ENCODE results near the gene TADA2A. TPM values are rescaled to one million over a fixed set of nuclear protein-coding genes. Genes with fewer than 3 reads are reported as not detected.
"Not testable (repeated sequence)": the region's sequence is repeated elsewhere in the genome, so short reads cannot be mapped to it uniquely, and the experiment has no call there.

Gene TADA2A
- total RNA-seq, 1 experiment from 2014 or later, result 15.4 TPM

GRCh38 chr17:37399265-37399803 is 7.4 kb upstream of the TADA2A start:
- DNase-seq (ENCODE audit: low spot score), result no peak

DNA sequence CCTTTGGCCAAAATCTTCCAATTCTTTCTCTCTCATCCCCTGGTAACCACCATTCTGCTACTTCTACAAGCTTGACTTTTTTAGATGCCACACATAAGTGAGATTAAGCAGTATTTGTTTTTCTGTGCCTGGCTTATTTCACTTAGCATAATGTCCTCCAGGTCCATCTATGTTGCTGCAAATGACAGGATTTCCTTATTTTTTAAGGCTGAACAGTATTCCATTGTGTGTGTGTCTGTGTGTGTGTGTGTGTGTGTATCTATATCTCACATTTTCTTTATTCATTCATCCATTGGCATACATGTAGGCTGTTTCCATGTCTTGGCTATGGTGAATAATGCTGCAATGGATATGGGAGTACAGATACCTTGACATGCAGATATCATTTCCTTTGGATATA is 6.2 kb upstream of the TADA2A start:
- no peak for DNase-seq (ENCODE audit: low spot score)

- DNase-seq (ENCODE audit: low spot score), result not testable (repeated sequence)
These were observed 1.2 kb upstream of the TADA2A start for GRCh38 chr17:37405522-37405921.

- DNase-seq (ENCODE audit: low spot score), result no peak
These were observed 591 bp upstream of the TADA2A start for GRCh38 chr17:37405955-37406634.

DNA sequence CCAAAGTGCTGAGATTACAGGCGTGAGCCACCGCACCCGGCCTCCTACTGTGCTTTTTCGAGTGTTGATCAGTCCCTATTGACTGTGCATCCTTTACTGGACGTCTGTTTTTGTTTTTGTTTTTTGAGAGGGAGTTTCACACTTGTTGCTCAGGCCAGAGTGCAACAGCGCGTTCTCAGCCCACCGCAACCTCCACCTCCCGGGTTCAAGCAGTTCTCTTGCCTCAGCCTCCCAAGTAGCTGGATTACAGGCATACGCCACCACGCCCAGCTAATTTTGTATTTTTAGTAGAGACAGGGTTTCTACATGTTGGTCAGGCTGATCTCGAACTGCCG is 1.4 kb downstream of the TADA2A start:
- not testable (repeated sequence) for DNase-seq (ENCODE audit: low spot score)

GRCh38 chr17:37410357-37410756 is 3.7 kb downstream of the TADA2A start:
- no peak for DNase-seq (ENCODE audit: low spot score)

GRCh38 chr17:37413875-37414519 is 7.3 kb downstream of the TADA2A start:
- no peak for DNase-seq (ENCODE audit: low spot score)

DNA sequence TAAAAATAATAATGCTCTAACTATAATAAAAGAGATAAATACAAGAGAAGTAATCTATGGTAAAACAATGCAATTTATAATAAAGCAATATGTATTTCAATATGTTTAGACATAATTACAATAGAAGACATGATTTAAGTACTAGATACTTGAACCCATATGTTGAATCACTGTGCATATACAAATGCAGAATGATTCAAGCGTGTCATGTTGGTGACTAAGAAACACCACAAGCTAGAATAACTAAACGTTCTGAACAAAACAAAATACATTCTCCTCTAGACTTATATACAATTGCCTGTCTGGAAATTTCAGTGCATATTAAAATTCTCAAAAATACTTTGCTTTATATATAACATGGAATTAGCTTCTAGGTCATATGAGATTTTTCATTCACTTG is 11.2 kb downstream of the TADA2A start:
- no peak for DNase-seq (ENCODE audit: low spot score)

DNA sequence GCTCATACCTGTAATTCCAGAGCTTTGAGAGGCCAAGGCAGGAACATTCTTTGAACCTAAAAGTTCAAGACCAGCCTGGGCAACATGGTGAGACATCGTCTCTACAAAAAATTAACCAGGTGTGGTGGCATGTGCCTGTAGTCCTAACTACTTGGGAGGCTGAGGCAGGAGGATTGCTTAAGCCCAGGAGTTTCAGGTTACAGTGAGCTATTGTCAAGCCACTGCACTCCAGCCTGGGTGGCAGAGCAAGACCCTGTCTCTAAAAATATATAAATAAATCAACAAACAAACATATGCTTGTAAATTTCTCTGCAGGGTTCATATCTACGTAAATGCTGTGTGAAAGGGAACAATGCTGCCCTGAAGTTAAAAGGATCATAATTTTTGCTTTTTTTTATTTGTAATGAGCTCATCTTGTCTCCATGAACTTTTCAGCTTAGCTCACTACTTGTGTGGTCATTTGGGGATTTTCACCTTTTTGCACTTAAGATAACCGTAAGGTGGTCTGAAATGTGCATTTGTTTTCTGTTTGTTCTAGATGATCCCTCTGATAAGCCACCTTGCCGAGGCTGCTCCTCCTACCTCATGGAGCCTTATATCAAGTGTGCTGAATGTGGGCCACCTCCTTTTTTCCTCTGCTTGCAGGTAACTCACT is 16.4 kb downstream of the TADA2A start:
- no peak for DNase-seq (ENCODE audit: low spot score)

GRCh38 chr17:37425268-37425667 is 18.6 kb downstream of the TADA2A start:
- no peak for DNase-seq (ENCODE audit: low spot score)

DNA sequence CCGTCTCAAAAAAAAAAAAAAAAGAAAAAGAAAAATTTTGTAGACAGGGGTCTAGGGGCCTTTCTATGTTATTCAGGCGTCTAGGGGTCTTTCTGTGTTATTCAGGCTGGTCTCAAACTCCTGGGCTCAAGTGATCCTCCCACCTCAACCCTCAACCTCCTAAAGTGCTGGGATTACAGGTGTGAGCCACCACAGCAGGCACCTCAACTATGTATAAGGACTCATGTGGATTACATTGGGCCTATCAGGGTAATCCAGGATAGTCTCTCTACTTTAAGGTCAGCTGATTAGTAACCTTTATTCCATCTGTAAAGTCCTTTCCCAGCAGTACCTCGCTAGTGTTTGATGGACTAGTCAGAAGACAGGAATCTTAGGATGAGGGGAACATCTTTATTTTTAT is 22.4 kb downstream of the TADA2A start:
- no peak for DNase-seq (ENCODE audit: low spot score)

GRCh38 chr17:37429453-37429852 is 22.8 kb downstream of the TADA2A start:
- no peak for DNase-seq (ENCODE audit: low spot score)

- DNase-seq (ENCODE audit: low spot score), result no peak
These were observed 23.5 kb downstream of the TADA2A start for GRCh38 chr17:37430051-37430627.

DNA sequence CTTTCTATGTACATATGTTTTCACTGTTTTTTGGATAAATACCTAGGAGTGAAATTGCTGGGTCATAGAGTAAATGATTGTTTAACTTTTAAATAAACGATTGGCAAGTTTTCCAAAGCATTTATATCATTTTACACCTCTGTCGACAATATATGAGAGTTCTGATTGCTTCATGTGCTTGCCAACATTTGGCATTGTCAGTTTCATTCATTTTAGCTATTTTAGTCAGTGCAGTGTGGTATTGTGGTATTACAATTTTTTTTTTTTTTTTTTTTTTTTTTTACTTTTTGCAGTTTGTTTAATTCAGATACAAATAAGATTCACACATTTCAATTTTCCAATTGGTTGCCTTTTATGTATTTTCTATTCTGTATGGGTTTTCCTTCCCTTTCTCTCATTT is 26.0 kb downstream of the TADA2A start:
- DNase-seq (ENCODE audit: low spot score), result no peak

- no peak for DNase-seq (ENCODE audit: low spot score)
These were observed 31.5 kb downstream of the TADA2A start for GRCh38 chr17:37438141-37438540.

DNA sequence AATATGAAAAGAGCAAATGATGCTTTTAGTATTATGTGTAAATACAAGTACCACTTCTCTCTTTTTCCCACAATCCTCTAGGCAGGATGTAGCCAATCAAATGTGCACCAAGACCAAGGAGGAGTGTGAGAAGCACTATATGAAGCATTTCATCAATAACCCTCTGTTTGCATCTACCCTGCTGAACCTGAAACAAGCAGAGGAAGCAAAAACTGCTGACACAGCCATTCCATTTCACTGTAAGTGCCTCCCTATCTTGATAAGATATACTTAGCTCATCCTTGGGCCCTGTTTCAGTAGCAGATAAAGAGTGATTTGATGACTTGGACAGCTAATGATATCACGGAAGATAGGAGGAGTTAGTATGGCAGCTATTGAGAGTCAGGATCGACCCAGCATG is 33.7 kb downstream of the TADA2A start:
- no peak for DNase-seq (ENCODE audit: low spot score)

DNA sequence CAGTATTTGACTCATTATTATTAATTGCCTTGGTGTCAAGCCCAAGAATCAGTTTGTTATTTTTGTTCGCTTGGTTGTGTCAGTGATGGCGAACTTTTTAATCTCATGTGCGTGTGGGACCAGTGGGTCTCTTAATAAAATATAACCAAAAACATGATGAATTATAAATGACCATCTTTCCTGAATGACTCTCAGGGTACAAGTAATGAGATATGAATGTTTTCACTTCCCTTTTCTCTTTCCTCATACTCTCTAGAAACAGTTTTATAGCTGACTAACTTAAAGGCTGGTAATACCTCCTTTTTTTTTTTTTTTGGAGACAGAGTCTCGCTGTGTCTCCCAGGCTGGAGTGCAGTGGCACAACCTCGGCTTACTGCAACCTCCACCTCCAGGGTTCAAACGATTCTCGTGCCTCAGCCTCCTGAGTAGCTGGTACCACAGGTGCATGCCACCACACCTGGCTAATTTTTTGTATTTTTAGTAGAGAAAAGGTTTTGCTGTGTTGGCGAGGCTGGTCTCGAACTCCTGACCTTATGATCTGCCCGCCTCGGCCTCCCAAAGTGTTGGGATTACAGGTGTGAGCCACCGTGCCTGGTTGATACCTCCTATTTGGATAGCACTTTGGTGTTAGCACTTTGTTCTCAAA is 34.8 kb downstream of the TADA2A start:
- not testable (repeated sequence) for DNase-seq (ENCODE audit: low spot score)

GRCh38 chr17:37446027-37446426 is 39.3 kb downstream of the TADA2A start:
- DNase-seq (ENCODE audit: low spot score), result no peak

GRCh38 chr17:37447641-37448040 is 41.0 kb downstream of the TADA2A start:
- DNase-seq (ENCODE audit: low spot score), result no peak

DNA sequence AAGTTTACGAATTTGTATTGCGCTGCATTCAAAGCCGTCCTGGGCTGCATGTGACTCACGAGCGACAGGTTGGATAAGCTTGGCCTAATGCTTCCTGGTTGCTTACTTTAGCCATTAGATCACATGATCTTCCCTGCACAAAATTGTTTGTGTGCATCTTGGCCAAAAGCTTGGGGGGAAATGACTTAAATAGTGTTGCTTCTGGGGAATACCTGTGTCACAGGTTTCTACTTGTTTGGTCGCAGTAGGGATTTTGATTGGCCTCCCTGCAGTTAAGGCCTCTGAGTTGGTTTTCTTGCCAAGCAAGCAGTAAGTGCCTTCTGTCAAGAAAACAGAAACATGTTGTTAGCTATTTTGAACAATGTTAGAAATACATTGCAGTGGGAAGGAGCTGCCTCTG is 43.4 kb downstream of the TADA2A start:
- no peak for DNase-seq (ENCODE audit: low spot score)

DNA sequence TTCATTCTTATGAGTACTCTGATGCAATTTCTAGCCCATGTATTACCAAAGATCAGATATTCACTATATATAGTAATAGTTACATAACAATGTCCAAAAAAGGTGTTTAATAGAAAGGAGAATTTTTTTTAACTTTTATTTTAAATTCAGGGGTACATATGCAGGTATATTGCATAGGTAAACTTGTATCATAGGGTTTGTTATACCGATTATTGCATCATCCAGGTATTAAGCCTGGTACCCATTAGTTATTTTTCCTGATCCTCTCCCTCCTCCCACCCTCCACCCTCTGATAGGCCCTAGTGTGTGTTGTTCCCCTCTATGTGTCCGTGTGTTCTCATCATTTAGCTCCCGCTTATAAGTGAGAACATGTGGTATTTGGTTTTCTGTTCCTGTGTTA is 51.1 kb downstream of the TADA2A start:
- DNase-seq (ENCODE audit: low spot score), result not testable (repeated sequence)

- no peak for DNase-seq (ENCODE audit: low spot score)
These were observed 52.1 kb downstream of the TADA2A start for GRCh38 chr17:37458805-37459204.
